Left ventricle myocardium inferior (tissue), 1 donor: ENCODE measurements around the gene HOMER1. TPM values are rescaled to one million over a fixed set of nuclear protein-coding genes. Genes with fewer than 3 reads are reported as not detected.

Source experiments
- DNase-seq: peaks from one replicate; pipeline ENCODE4 v3.0.0-alpha.2; 2020
- H3K27ac ChIP-seq: fragments of 200-600 bp; replicated peaks from 2 replicates; pipeline ENCODE4 v1.8.0; 2021
- H3K27me3 ChIP-seq: fragments of 200-600 bp; 2 replicates; pipeline ENCODE4 v1.8.0; 2021; ENCODE audit warnings: low read depth
- H3K36me3 ChIP-seq: fragments of 200-600 bp; 2 replicates; pipeline ENCODE4 v1.8.0; 2021
- H3K4me1 ChIP-seq: fragments of 200-600 bp; 2 replicates; pipeline ENCODE4 v1.8.0; 2021
- H3K4me3 ChIP-seq: fragments of 200-600 bp; 2 replicates; pipeline ENCODE4 v1.8.0; 2021; ENCODE audit warnings: mild to moderate bottlenecking, moderate library complexity
- H3K9me3 ChIP-seq: fragments of 200-600 bp; replicated peaks from 2 replicates; pipeline ENCODE4 v1.8.0; 2021
- intact Hi-C: fragments of 100-400 bp; cut with micrococcal nuclease; formaldehyde crosslinking; loops from one replicate; pipeline ENCODE4 v1.11.0; 2022
- total RNA-seq: library from RNA; stranded (reverse); fragmentation: NEBNext Ultra II Directional; extraction: Animal tissue kit (Norgen Biotek cat#: 25700); gene quantifications from one replicate; pipeline ENCODE4 v1.2.1, GENCODE V29; 2021
- TF ChIP-seq, protein P1 (sequence below): fragments of 200-600 bp; IDR thresholded peaks from 2 replicates; pipeline ENCODE4 v1.8.0; 2021; ENCODE audit warnings: antibody characterized with exemption, mild to moderate bottlenecking, borderline replicate concordance
- donor health status: DM: no; HTN: yes; CAD: no; lungs with severe emphysema.

HOMER1 gene
- total RNA-seq, 1 donor from 2014 or later = 61.9 TPM

DNA sequence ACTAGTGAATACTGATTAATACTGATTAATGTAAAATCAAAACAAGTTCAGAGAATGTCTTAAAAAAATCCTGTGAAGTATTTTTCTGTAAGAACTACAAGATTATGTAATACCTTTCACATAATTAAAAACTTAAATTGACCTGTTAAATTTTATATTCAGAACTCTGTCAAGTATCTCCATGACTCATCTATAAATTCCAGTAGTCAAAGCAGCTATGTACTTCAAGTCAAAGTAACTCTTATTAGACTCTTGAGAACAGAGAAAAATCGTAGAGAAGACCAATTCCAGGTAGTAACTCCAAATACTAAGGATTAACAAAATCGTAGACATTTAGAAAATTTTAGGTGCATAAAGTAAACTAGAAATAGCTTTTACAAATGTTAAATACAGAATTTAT lies 77.1 kb downstream of the HOMER1 start:
- H3K27me3 ChIP-seq = no peaks in the 10 kb centered on the region
- TF ChIP-seq, protein P1, sequence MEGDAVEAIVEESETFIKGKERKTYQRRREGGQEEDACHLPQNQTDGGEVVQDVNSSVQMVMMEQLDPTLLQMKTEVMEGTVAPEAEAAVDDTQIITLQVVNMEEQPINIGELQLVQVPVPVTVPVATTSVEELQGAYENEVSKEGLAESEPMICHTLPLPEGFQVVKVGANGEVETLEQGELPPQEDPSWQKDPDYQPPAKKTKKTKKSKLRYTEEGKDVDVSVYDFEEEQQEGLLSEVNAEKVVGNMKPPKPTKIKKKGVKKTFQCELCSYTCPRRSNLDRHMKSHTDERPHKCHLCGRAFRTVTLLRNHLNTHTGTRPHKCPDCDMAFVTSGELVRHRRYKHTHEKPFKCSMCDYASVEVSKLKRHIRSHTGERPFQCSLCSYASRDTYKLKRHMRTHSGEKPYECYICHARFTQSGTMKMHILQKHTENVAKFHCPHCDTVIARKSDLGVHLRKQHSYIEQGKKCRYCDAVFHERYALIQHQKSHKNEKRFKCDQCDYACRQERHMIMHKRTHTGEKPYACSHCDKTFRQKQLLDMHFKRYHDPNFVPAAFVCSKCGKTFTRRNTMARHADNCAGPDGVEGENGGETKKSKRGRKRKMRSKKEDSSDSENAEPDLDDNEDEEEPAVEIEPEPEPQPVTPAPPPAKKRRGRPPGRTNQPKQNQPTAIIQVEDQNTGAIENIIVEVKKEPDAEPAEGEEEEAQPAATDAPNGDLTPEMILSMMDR = no peak
- intact Hi-C loops = no loop called here
- no peaks in the 10 kb centered on the region for H3K4me1 ChIP-seq
- H3K4me3 ChIP-seq = no peak overlapping the region
- no peaks in the 10 kb centered on the region for H3K36me3 ChIP-seq
- H3K9me3 ChIP-seq = no peaks in the 10 kb centered on the region
- H3K27ac ChIP-seq = no peak overlapping the region
- DNase-seq = no peak

DNA sequence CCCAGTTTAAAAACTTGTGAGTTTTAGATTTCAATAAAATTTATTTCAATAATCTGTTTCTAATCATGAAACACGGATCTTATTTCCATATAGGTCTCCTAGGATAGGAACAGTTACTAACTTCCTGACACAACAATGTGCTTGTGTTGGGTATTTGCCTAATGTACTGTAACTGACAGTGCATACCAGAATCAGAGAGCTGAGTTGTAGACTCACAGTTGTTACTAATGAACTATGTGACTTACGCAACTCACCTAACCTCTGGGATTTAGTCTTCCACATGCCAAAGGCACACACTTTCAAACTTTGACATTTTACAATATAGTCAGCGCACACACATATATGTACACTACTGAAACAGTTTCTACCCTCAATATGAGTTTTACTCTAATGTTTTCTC lies 77.7 kb downstream of the HOMER1 start:
- no peaks in the 10 kb centered on the region for H3K9me3 ChIP-seq
- no peak for DNase-seq
- H3K27me3 ChIP-seq = no peaks in the 10 kb centered on the region
- intact Hi-C loops = no loop called here
- TF ChIP-seq, protein P1 = no peak
- no peak overlapping the region for H3K4me3 ChIP-seq
- H3K4me1 ChIP-seq = no peaks in the 10 kb centered on the region
- H3K36me3 ChIP-seq = no peaks in the 10 kb centered on the region
- H3K27ac ChIP-seq = no peak overlapping the region

DNA sequence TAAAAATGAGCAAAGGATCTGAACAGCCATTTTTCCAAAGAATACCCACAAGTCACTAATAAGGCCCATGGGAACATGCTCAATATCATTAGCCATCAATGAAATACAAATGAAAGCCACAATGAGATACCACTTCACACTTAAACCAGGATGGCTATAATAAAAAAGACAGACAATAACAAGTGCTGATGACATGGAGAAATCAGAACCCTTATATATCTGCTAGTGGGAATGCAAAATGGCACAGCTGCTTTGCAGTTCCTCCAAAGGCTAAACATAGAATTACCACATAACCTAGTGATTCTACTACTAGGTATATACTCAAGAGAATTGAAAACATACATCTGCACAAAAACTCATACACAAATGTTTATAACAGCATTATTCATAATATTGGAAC lies 83.7 kb downstream of the HOMER1 start:
- Histone ChIP-seq H3K27me3 (no peaks in the 10 kb centered on the region), H3K27ac (no peak overlapping the region), H3K4me1 (no peaks in the 10 kb centered on the region), H3K36me3 (no peaks in the 10 kb centered on the region), H3K9me3 (no peaks in the 10 kb centered on the region), H3K4me3 (no peak overlapping the region)
- TF ChIP-seq, protein P1 = no peak
- no peak for DNase-seq
- intact Hi-C loops = no loop called here

DNA sequence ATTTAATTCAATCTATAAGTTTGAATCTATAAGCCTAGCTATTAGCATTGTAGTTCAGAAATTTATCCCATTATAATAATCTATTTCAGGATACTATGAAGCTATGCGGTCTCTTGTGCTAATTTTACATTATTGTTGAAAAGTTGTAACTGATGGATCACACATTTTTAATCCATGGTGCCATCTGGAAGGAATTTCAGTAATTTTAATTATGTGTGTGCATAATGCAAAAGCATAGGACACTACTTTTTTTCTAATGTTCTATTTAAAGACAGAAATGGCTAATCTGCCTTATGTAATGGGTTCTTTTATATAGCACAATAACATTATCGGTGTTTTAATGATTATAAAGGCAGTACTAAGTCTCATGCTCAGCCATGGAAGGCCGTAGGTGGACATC lies 90.6 kb downstream of the HOMER1 start:
- intact Hi-C loops = no loop called here
- Histone ChIP-seq H3K4me3 (no peak overlapping the region), H3K9me3 (no peaks in the 10 kb centered on the region), H3K36me3 (no peaks in the 10 kb centered on the region), H3K27ac (no peak overlapping the region), H3K4me1 (peaks cover 17% of the 10 kb centered on the region), H3K27me3 (no peaks in the 10 kb centered on the region)
- TF ChIP-seq, protein P1 = no peak
- no peak for DNase-seq

DNA sequence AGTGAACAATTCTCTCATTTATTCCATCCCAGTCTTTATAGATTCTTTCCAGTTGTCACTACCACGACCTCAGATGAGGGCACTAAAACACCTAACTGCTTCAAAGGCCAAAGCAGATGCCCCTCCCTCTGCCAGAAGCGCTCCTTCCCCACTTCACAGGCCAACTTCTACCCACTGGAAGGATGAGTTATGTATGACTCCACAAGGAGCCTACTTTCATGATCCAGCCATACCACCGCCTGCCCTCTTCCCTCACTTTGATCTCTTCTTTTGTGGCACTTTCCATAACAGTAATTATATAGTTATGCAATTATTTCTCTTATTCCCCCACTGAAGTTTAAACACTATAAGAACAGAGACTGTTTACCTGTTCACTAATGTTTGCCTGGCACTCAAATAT lies 93.7 kb downstream of the HOMER1 start:
- H3K27ac ChIP-seq = no peak overlapping the region
- H3K36me3 ChIP-seq = no peaks in the 10 kb centered on the region
- intact Hi-C loops = no loop called here
- DNase-seq = no peak
- peaks cover 25% of the 10 kb centered on the region for H3K4me1 ChIP-seq
- H3K9me3 ChIP-seq = no peaks in the 10 kb centered on the region
- H3K4me3 ChIP-seq = no peak overlapping the region
- TF ChIP-seq, protein P1 = no peak
- no peaks in the 10 kb centered on the region for H3K27me3 ChIP-seq

DNA sequence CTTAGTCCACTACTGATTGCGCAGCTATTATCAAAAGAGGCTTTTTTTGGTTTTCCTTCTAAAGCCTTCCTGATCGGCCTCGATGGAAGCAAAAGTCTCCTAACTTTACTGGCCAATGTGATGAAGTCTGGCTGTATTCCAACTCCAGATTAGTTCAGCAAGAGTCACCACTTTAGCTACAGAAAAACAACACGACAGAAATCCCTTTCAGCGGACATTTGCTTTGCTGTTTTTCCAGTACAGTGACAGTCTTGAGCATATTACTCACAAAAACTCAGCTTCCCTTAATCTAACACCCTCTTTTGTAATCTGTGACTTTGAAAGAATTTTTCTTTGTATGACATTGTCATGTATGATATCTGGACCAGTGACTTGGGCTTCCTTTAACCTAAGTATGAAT lies 95.7 kb downstream of the HOMER1 start:
- Histone ChIP-seq H3K27ac (no peak overlapping the region), H3K9me3 (no peaks in the 10 kb centered on the region), H3K4me3 (no peak overlapping the region), H3K36me3 (no peaks in the 10 kb centered on the region), H3K4me1 (peaks cover 13% of the 10 kb centered on the region), H3K27me3 (no peaks in the 10 kb centered on the region)
- no peak for DNase-seq
- intact Hi-C loops = no loop called here
- TF ChIP-seq, protein P1 = no peak
